Kidney (tissue), 14 donors: Measurements from ENCODE around the gene GALK2. TPM values are rescaled to one million over a fixed set of nuclear protein-coding genes. Genes with fewer than 3 reads are reported as not detected.

Experiments used
- DNase-seq, 5 donors: peaks; one replicate each; pipeline ENCODE4 v3.0.0-alpha.2; 2013 to 2020
- FAIRE-seq: peaks from 2 replicates; lab custom pipeline; 2012; peaks lifted over from hg19 to GRCh38; lab: Jason Lieb, UNC
- H3K27ac ChIP-seq, 2 donors: one replicate each; pipeline ENCODE4 v1.7.0; 2013; ENCODE audit warnings: low read depth in 2 of 2, low read length in 2 of 2, inconsistent platforms in 1 of 2
- H3K27me3 ChIP-seq: one replicate; pipeline ENCODE4 v1.7.1; 2013; ENCODE audit warnings: low read length, inconsistent platforms; ENCODE audit not compliant: control insufficient read depth, insufficient read depth
- H3K36me3 ChIP-seq, 3 donors: one replicate each; pipeline versions ENCODE4 v1.7.0 to v1.7.1; 2013; ENCODE audit warnings: low read length in 3 of 3, control low read depth in 1 of 3, inconsistent platforms in 1 of 3; ENCODE audit not compliant: insufficient read depth in 3 of 3, control insufficient read depth in 2 of 3
- H3K4me1 ChIP-seq, 3 donors: one replicate each; pipeline versions ENCODE4 v1.7.0 to v1.7.1; 2013; ENCODE audit warnings: low read length in 3 of 3, inconsistent platforms in 1 of 3, low read depth in 1 of 3; ENCODE audit not compliant: control insufficient read depth in 2 of 3, insufficient read depth in 2 of 3
- H3K4me3 ChIP-seq, 3 donors: one replicate each; pipeline versions ENCODE4 v1.7.0 to v1.8.1; 2013; ENCODE audit warnings: low read length in 3 of 3, control low read depth in 1 of 3, inconsistent platforms in 1 of 3
- H3K9ac ChIP-seq, 3 donors: one replicate each; pipeline versions ENCODE4 v1.7.0 to v1.7.1; 2013; ENCODE audit warnings: low read length in 3 of 3, control low read depth in 1 of 3, inconsistent platforms in 1 of 3
- H3K9me3 ChIP-seq, 3 donors: one replicate each; pipeline versions ENCODE4 v1.7.0 to v1.7.1; 2013; ENCODE audit warnings: low read length in 3 of 3, control low read depth in 1 of 3, inconsistent platforms in 1 of 3; ENCODE audit not compliant: control insufficient read depth in 2 of 3, insufficient read depth in 1 of 3
- intact Hi-C: fragments of 100-400 bp; cut with DNase I; formaldehyde crosslinking; loops from one replicate; pipeline ENCODE4 v1.11.1; 2022
- polyA plus RNA-seq: library from polyadenylated mRNA; stranded (reverse); fragments of 350-450 nt; fragmentation: Illumina TruSeq; extraction: RNeasy Lipid Tissue Mini Kit (QIAGEN cat#74804); gene quantifications from one replicate; pipeline ENCODE4 v1.2.3, GENCODE V29; 2014; ENCODE audit warnings: low read depth, low replicate concordance; ENCODE audit not compliant: insufficient read depth
- total RNA-seq: library from RNA; stranded (reverse); fragmentation: NEBNext Ultra II Directional; extraction: Animal tissue kit (Norgen Biotek cat#: 25700); gene quantifications from one replicate; pipeline ENCODE4 v1.2.1, GENCODE V29; 2021
- TF ChIP-seq, protein P1 (sequence below): IDR thresholded peaks from 3 replicates; pipeline ENCODE4 v1.5.1; 2012; ENCODE audit warnings: mild to moderate bottlenecking, moderate library complexity, borderline replicate concordance; ENCODE audit not compliant: insufficient read depth; ENCODE audit errors: extremely low read depth
- donor health status: control.
- donor health status: control.
- donor health status: control.
- donor health status: control.
- donor health status: control.
- donor health status: DM: yes; HTN: yes; CAD: no.
- donor health status: Normal renal cell carcinoma (clear cell type).

GALK2 gene
- total and polyA plus RNA-seq, 2 donors from 2014 or later: 36.4 to 40.6 TPM

DNA sequence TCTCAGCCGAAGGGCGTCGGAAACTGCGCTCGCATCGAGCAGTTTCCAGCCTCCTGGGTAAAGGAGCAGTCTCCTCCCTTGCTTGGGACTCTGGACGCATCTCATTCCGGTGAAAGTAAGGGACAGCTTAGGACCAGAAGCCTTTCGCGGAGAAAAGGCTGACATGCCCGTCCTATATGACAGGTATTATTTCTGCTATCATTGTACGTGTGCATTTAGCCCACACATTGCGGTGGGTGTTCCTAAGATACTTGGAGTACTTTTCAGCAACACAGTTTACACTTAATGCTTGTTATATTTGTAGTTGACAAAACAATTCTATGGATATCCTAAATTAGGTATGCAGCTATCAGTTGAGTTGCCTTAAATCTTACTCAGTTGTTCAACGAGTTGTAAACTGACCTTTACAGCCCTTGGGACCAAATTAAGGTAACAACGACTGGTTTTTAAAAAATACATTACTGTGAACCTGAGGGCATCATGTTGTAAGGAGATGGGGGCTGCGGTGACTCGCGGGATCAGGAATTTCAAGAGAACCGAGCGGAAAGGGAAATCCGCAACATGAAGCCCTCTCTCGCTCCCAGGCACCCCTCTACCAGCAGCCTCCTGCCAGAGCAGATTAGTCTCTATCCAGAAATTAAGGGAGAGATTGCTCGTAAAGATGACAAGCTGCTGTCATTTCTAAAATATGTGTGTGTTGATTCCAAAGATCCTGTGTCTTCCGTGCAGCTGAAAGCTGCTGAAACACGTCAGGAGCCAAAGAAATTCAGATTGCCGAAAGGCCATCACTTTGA lies 14.0 kb upstream of the GALK2 start:
- Histone ChIP-seq H3K27ac (peak overlapping the region; percentile 68 to 85), H3K9ac (peak overlapping the region; percentile 70 to 99 (median 73)), H3K4me1 (peaks cover 0 to 10% (median 0%) of the 10 kb centered on the region in 3 donors), H3K9me3 (no peaks in the 10 kb centered on the region), H3K4me3 (peak overlapping the region; percentile 95 to 100 (median 99)), H3K27me3 (no peaks in the 10 kb centered on the region), H3K36me3 (no peaks in the 10 kb centered on the region)
- peak in 4 of 5 donors; percentile 13 to 47 (median 42) for DNase-seq
- TF ChIP-seq, protein P1, sequence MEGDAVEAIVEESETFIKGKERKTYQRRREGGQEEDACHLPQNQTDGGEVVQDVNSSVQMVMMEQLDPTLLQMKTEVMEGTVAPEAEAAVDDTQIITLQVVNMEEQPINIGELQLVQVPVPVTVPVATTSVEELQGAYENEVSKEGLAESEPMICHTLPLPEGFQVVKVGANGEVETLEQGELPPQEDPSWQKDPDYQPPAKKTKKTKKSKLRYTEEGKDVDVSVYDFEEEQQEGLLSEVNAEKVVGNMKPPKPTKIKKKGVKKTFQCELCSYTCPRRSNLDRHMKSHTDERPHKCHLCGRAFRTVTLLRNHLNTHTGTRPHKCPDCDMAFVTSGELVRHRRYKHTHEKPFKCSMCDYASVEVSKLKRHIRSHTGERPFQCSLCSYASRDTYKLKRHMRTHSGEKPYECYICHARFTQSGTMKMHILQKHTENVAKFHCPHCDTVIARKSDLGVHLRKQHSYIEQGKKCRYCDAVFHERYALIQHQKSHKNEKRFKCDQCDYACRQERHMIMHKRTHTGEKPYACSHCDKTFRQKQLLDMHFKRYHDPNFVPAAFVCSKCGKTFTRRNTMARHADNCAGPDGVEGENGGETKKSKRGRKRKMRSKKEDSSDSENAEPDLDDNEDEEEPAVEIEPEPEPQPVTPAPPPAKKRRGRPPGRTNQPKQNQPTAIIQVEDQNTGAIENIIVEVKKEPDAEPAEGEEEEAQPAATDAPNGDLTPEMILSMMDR: no peak
- no peak for FAIRE-seq
- intact Hi-C loops: no loop called here

DNA sequence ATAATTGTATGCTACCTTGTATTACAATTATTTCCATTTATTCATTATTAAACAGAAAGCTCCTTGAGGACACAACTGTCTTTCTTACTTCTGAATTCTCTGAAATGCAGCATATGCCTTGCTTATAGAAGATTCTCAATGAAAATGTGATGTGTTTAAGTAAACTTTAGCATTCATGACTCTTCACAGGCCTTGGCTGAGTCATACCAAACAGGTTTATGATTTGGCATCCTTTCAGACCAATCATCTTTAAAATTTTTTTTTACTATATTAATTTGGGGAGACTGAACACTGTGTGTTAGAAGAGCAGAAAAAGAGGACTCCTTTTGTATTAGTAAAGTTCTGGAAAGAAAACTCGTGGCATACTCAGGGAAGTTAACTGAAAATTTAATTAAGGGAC lies 6.4 kb upstream of the GALK2 start:
- no peaks in the 10 kb centered on the region for H3K27me3 ChIP-seq
- no peaks in the 10 kb centered on the region for H3K9me3 ChIP-seq
- peaks cover 0 to 9% (median 0%) of the 10 kb centered on the region in 3 donors for H3K36me3 ChIP-seq
- H3K9ac ChIP-seq: no peak overlapping the region
- H3K27ac ChIP-seq: no peak overlapping the region
- DNase-seq (no peak), FAIRE-seq (no peak)
- no peaks in the 10 kb centered on the region for H3K4me1 ChIP-seq
- TF ChIP-seq, protein P1: no peak
- intact Hi-C loops: no loop called here
- H3K4me3 ChIP-seq: no peak overlapping the region

DNA sequence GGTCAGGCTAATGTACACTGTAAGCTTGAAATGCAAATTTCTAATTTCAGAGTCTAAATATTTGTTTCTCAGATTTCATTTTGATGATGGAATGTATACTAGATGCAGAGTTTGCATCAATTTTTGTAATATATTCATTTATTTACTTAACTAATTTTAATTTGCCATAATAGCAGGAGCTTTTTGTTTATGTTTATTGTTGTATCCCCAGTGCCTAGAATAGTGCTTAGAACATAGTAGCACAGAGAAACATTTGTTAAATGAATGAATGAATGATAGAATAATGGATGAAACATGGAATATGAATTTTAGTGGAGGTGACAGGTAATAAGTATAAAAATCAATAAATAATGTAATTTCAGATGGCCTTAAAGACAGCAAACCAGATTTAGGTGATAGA lies 5.2 kb upstream of the GALK2 start:
- no peak overlapping the region for H3K4me3 ChIP-seq
- H3K4me1 ChIP-seq: peaks cover 0 to 5% (median 4%) of the 10 kb centered on the region in 3 donors
- no peak for DNase-seq
- no peak for FAIRE-seq
- peaks cover 0 to 9% (median 0%) of the 10 kb centered on the region in 3 donors for H3K36me3 ChIP-seq
- H3K27me3 ChIP-seq: no peaks in the 10 kb centered on the region
- H3K9ac ChIP-seq: no peak overlapping the region
- H3K27ac ChIP-seq: no peak overlapping the region
- intact Hi-C loops: no loop called here
- H3K9me3 ChIP-seq: no peaks in the 10 kb centered on the region
- TF ChIP-seq, protein P1: no peak
